Stimulated activated naive CD8-positive, alpha-beta T cell treated with anti-CD3 and anti-CD28 coated beads, Interleukin-15, Interleukin-2, amounts not matched to agents 100 ng/mL and 50 ng/mL, for 24 hours (primary cell): ENCODE data around the gene NEO1.
"Not testable (repeated sequence)": the region's sequence is repeated elsewhere in the genome, so short reads cannot be mapped to it uniquely, and the experiment has no call there.

ENCODE experiments used
- H3K27ac Mint-ChIP-seq: one replicate; pipeline ENCODE4 v1.8.0; 2021; ENCODE audit warnings: mild to moderate bottlenecking, mixed read lengths
- H3K27me3 Mint-ChIP-seq: one replicate; pipeline ENCODE4 v1.8.0; 2021; ENCODE audit warnings: mixed read lengths
- H3K36me3 Mint-ChIP-seq: one replicate; pipeline ENCODE4 v1.8.0; 2021; ENCODE audit warnings: low read depth, mixed read lengths
- H3K4me1 Mint-ChIP-seq: one replicate; pipeline ENCODE4 v1.8.0; 2021; ENCODE audit warnings: low read depth, mixed read lengths
- H3K4me3 Mint-ChIP-seq: one replicate; pipeline ENCODE4 v1.8.0; 2021; ENCODE audit warnings: mild to moderate bottlenecking, mixed read lengths
- H3K9me3 Mint-ChIP-seq: one replicate; pipeline ENCODE4 v1.8.0; 2021; ENCODE audit warnings: mixed read lengths

Gene NEO1

GRCh38 chr15:73166711-73167110 lies 114.4 kb downstream of the NEO1 start:
- not testable (repeated sequence) for H3K27ac Mint-ChIP-seq, H3K36me3 Mint-ChIP-seq, H3K4me3 Mint-ChIP-seq, H3K4me1 Mint-ChIP-seq, H3K27me3 Mint-ChIP-seq
- peaks cover 13% of the 10 kb centered on the region for H3K9me3 Mint-ChIP-seq

- Mint-ChIP-seq H3K27me3 (no peaks in the 10 kb centered on the region), H3K4me3 (no peak overlapping the region), H3K9me3 (peaks cover 13% of the 10 kb centered on the region), H3K4me1 (no peaks in the 10 kb centered on the region), H3K36me3 (peaks cover 6% of the 10 kb centered on the region), H3K27ac (no peak overlapping the region)
Measured at GRCh38 chr15:73168487-73168886, 116.2 kb downstream of the NEO1 start.

GRCh38 chr15:73171711-73172110 lies 119.4 kb downstream of the NEO1 start:
- H3K4me1 Mint-ChIP-seq, result no peaks in the 10 kb centered on the region
- H3K9me3 Mint-ChIP-seq, result no peaks in the 10 kb centered on the region
- no peak overlapping the region for H3K4me3 Mint-ChIP-seq
- H3K27me3 Mint-ChIP-seq, result no peaks in the 10 kb centered on the region
- no peaks in the 10 kb centered on the region for H3K36me3 Mint-ChIP-seq
- no peak overlapping the region for H3K27ac Mint-ChIP-seq

GRCh38 chr15:73172508-73172907 lies 120.2 kb downstream of the NEO1 start:
- Mint-ChIP-seq H3K9me3 (no peaks in the 10 kb centered on the region), H3K4me1 (no peaks in the 10 kb centered on the region), H3K4me3 (no peak overlapping the region), H3K27me3 (no peaks in the 10 kb centered on the region), H3K27ac (no peak overlapping the region), H3K36me3 (no peaks in the 10 kb centered on the region)

GRCh38 chr15:73174171-73174570 lies 121.9 kb downstream of the NEO1 start:
- Mint-ChIP-seq H3K9me3 (no peaks in the 10 kb centered on the region), H3K27ac (no peak overlapping the region), H3K4me3 (no peak overlapping the region)

GRCh38 chr15:73175382-73175781 lies 123.1 kb downstream of the NEO1 start:
- no peaks in the 10 kb centered on the region for H3K27me3 Mint-ChIP-seq
- no peak overlapping the region for H3K4me3 Mint-ChIP-seq
- H3K27ac Mint-ChIP-seq, result no peak overlapping the region
- no peaks in the 10 kb centered on the region for H3K36me3 Mint-ChIP-seq
- no peaks in the 10 kb centered on the region for H3K4me1 Mint-ChIP-seq
- H3K9me3 Mint-ChIP-seq, result no peaks in the 10 kb centered on the region

More at GRCh38 chr15:73174171-73174570, 121.9 kb downstream of the NEO1 start:
- no peaks in the 10 kb centered on the region for H3K36me3 Mint-ChIP-seq
- H3K4me1 Mint-ChIP-seq, result no peaks in the 10 kb centered on the region
- H3K27me3 Mint-ChIP-seq, result no peaks in the 10 kb centered on the region

- Mint-ChIP-seq H3K4me3 (no peak overlapping the region), H3K4me1 (no peaks in the 10 kb centered on the region), H3K36me3 (peaks cover under 1% of the 10 kb centered on the region), H3K27ac (no peak overlapping the region), H3K9me3 (peaks cover under 1% of the 10 kb centered on the region), H3K27me3 (no peaks in the 10 kb centered on the region)
Measured at GRCh38 chr15:73176598-73176997, 124.3 kb downstream of the NEO1 start.

- Mint-ChIP-seq H3K36me3 (peaks cover 12% of the 10 kb centered on the region), H3K4me3 (no peak overlapping the region), H3K9me3 (peaks cover 12% of the 10 kb centered on the region), H3K27me3 (peaks cover 8% of the 10 kb centered on the region), H3K4me1 (no peaks in the 10 kb centered on the region), H3K27ac (no peak overlapping the region)
Measured at GRCh38 chr15:73183071-73183470, 130.8 kb downstream of the NEO1 start.

GRCh38 chr15:73190189-73190601 lies 137.9 kb downstream of the NEO1 start:
- Mint-ChIP-seq H3K4me3 (no peak overlapping the region), H3K36me3 (no peaks in the 10 kb centered on the region), H3K27ac (no peak overlapping the region), H3K4me1 (no peaks in the 10 kb centered on the region), H3K9me3 (no peaks in the 10 kb centered on the region), H3K27me3 (peaks cover 11% of the 10 kb centered on the region)

- no peaks in the 10 kb centered on the region for H3K4me1 Mint-ChIP-seq
- H3K9me3 Mint-ChIP-seq, result no peaks in the 10 kb centered on the region
- H3K27me3 Mint-ChIP-seq, result peaks cover 12% of the 10 kb centered on the region
- no peak overlapping the region for H3K4me3 Mint-ChIP-seq
- H3K36me3 Mint-ChIP-seq, result no peaks in the 10 kb centered on the region
- no peak overlapping the region for H3K27ac Mint-ChIP-seq
Measured at GRCh38 chr15:73195166-73195565, 142.9 kb downstream of the NEO1 start.

- H3K9me3 Mint-ChIP-seq, result no peaks in the 10 kb centered on the region
- H3K27ac Mint-ChIP-seq, result no peak overlapping the region
- no peak overlapping the region for H3K4me3 Mint-ChIP-seq
- no peaks in the 10 kb centered on the region for H3K4me1 Mint-ChIP-seq
- no peaks in the 10 kb centered on the region for H3K36me3 Mint-ChIP-seq
- H3K27me3 Mint-ChIP-seq, result peaks cover 8% of the 10 kb centered on the region
Measured at GRCh38 chr15:73196113-73196512, 143.8 kb downstream of the NEO1 start.

GRCh38 chr15:73200339-73200738 lies 148.1 kb downstream of the NEO1 start:
- Mint-ChIP-seq H3K9me3 (peaks cover 15% of the 10 kb centered on the region), H3K27me3 (peaks cover 16% of the 10 kb centered on the region), H3K36me3 (peaks cover 12% of the 10 kb centered on the region), H3K4me1 (no peaks in the 10 kb centered on the region), H3K27ac (no peak overlapping the region), H3K4me3 (no peak overlapping the region)

- Mint-ChIP-seq H3K4me3 (no peak overlapping the region), H3K27me3 (peaks cover 7% of the 10 kb centered on the region), H3K27ac (no peak overlapping the region), H3K36me3 (no peaks in the 10 kb centered on the region), H3K4me1 (no peaks in the 10 kb centered on the region), H3K9me3 (no peaks in the 10 kb centered on the region)
Measured at GRCh38 chr15:73210630-73211029, 158.4 kb downstream of the NEO1 start.

- H3K9me3 Mint-ChIP-seq, result no peaks in the 10 kb centered on the region
Measured at GRCh38 chr15:73212424-73212823, 160.2 kb downstream of the NEO1 start.

GRCh38 chr15:73221450-73221849 lies 169.2 kb downstream of the NEO1 start:
- not testable (repeated sequence) for H3K4me3 Mint-ChIP-seq, H3K36me3 Mint-ChIP-seq

More at GRCh38 chr15:73212424-73212823, 160.2 kb downstream of the NEO1 start:
- H3K36me3 Mint-ChIP-seq, result no peaks in the 10 kb centered on the region
- H3K4me3 Mint-ChIP-seq, result no peak overlapping the region
- H3K4me1 Mint-ChIP-seq, result no peaks in the 10 kb centered on the region
- H3K27me3 Mint-ChIP-seq, result no peaks in the 10 kb centered on the region
- H3K27ac Mint-ChIP-seq, result no peak overlapping the region

GRCh38 chr15:73225358-73226015 lies 173.2 kb downstream of the NEO1 start:
- H3K27me3 Mint-ChIP-seq, result no peaks in the 10 kb centered on the region
- H3K27ac Mint-ChIP-seq, result no peak overlapping the region
- peaks cover 7% of the 10 kb centered on the region for H3K4me1 Mint-ChIP-seq
- H3K4me3 Mint-ChIP-seq, result no peak overlapping the region
- H3K9me3 Mint-ChIP-seq, result peaks cover 6% of the 10 kb centered on the region
- no peaks in the 10 kb centered on the region for H3K36me3 Mint-ChIP-seq

More at GRCh38 chr15:73221450-73221849, 169.2 kb downstream of the NEO1 start:
- not testable (repeated sequence) for H3K27ac Mint-ChIP-seq, H3K4me1 Mint-ChIP-seq, H3K27me3 Mint-ChIP-seq, H3K9me3 Mint-ChIP-seq
